Epithelial cell of proximal tubule (primary cell): ENCODE measurements around the gene TKTL2. TPM values are rescaled to one million over a fixed set of nuclear protein-coding genes. Genes with fewer than 3 reads are reported as not detected.
"Not testable (repeated sequence)": the region's sequence is repeated elsewhere in the genome, so short reads cannot be mapped to it uniquely, and the experiment has no call there.

ENCODE experiments used
- DNase-seq: peaks from one replicate; pipeline ENCODE4 v3.0.0-alpha.2; 2011; ENCODE audit warnings: low read depth
- H3K4me3 ChIP-seq: 2 replicates; pipeline ENCODE4 v1.5.1; 2011; ENCODE audit warnings: low read depth, mild to moderate bottlenecking, low read length
- CTCF ChIP-seq: conservative IDR thresholded peaks from 2 replicates; pipeline ENCODE4 v1.5.1; 2012; ENCODE audit warnings: low read depth, mild to moderate bottlenecking, low read length
- total RNA-seq: library from RNA; depleted of rRNA; stranded (reverse); fragments of >200 nt; gene quantifications from 2 replicates; pipeline ENCODE4 v1.2.3, GENCODE V29; 2015

The TKTL2 gene
- total RNA-seq, 1 donor from 2014 or later, result not detected

- no peak overlapping the region for H3K4me3 ChIP-seq
- TF ChIP-seq CTCF, result no peak
- no peak for DNase-seq
Measured at GRCh38 chr4:163447481-163447880, 26.1 kb downstream of the TKTL2 start.

DNA sequence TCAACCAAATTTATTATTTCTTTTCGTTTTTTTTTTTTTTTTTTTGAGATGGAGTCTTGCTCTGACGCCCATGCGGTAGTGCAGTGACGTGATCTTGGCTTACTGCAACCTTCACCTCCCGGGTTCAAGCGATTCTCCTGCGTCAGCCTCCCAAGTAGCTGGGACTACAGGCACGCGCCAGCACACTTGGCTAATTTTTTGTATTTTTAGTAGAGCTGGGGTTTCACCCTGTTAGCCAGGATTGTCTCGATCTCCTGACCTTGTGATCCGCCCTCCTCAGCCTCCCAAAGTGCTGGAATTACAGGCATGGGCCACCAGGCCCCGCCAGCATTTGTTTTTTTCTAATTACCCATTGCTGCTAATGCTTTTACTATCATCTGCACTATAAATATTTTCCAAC is 26.5 kb downstream of the TKTL2 start:
- not testable (repeated sequence) for H3K4me3 ChIP-seq, DNase-seq

DNA sequence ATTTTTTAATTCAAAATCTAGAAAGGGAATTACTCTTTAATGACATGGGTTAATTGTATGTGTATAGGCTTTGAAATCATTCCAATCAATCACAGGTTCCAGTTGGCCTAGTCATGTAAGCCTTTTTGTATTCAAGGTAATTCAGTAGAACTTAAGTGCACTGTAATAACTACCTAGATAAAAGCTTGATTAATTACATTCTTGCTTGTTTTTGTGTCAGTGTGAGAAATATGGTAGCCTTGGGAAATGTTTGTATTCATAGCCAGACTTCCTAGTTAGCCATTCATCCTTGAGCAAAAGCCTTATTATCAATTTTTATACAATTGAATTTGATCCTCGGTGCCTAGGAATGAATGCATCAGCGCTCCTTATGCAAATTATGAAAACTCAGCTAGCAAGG is 33.5 kb downstream of the TKTL2 start:
- H3K4me3 ChIP-seq, result no peak overlapping the region
- TF ChIP-seq CTCF, result no peak
- no peak for DNase-seq

Other genes with a start within 250 kb of the TKTL2 start
- gene NPY1R, start 141.2 kb downstream of the TKTL2 start, total RNA-seq, result 0.40 and 3.3 TPM in 2 replicates
- 0.12 and 0.14 TPM in 2 replicates for gene NPY5R, start 129.9 kb downstream of the TKTL2 start, total RNA-seq
- gene TMA16, start 20.9 kb upstream of the TKTL2 start, total RNA-seq, result 40.1 and 48.8 TPM in 2 replicates